ENCODE results near the gene ZFPM1. TPM values are rescaled to one million over a fixed set of nuclear protein-coding genes. Genes with fewer than 3 reads are reported as not detected.

ZFPM1 gene
- total RNA-seq, 1 donor from 2014 or later, result 21.7 TPM

GRCh38 chr16:88585269-88585668 is 132.2 kb downstream of the ZFPM1 start:
- Mint-ChIP-seq H3K36me3 (ENCODE audit: low read depth) (peaks cover 46% of the 10 kb centered on the region), H3K9me3 (no peaks in the 10 kb centered on the region), H3K4me1 (ENCODE audit: low read depth) (peaks cover 29% of the 10 kb centered on the region), H3K4me3 (no peak overlapping the region), H3K27ac (peak overlapping the region; percentile 29), H3K27me3 (ENCODE audit: insufficient read depth) (no peaks in the 10 kb centered on the region)
- DNase-seq (ENCODE audit: low spot score), result no peak
- intact Hi-C loops (cut with micrococcal nuclease), result no loop called here

GRCh38 chr16:88585927-88586581 is 133.0 kb downstream of the ZFPM1 start:
- DNase-seq (ENCODE audit: low spot score), result no peak
- Mint-ChIP-seq H3K9me3 (no peaks in the 10 kb centered on the region), H3K4me3 (no peak overlapping the region), H3K4me1 (ENCODE audit: low read depth) (peaks cover 29% of the 10 kb centered on the region), H3K36me3 (ENCODE audit: low read depth) (peaks cover 43% of the 10 kb centered on the region), H3K27ac (peak overlapping the region; percentile 29), H3K27me3 (ENCODE audit: insufficient read depth) (no peaks in the 10 kb centered on the region)
- intact Hi-C loops (cut with micrococcal nuclease), result no loop called here

Other genes with a start within 250 kb of the ZFPM1 start
- 0.57 and 0.59 TPM in 2 replicates for gene ZNF469, start 70.3 kb upstream of the ZFPM1 start, total RNA-seq
- 115 and 116 TPM in 2 replicates for gene ZC3H18, start 117.1 kb downstream of the ZFPM1 start, total RNA-seq
- gene IL17C, start 185.3 kb downstream of the ZFPM1 start, total RNA-seq, result not detected in 2 replicates
- 218 and 219 TPM in 2 replicates for gene CYBA, start 197.8 kb downstream of the ZFPM1 start, total RNA-seq
- 88.8 and 90.0 TPM in 2 replicates for gene MVD, start 209.8 kb downstream of the ZFPM1 start, total RNA-seq
- gene SNAI3, start 233.2 kb downstream of the ZFPM1 start, total RNA-seq, result 1.8 and 2.4 TPM in 2 replicates

Data from activated T-helper 1 cell treated with anti-CD3 and anti-CD28 coated beads, Interleukin-12 subunit alpha, Interleukin-12 subunit beta, Interleukin-2, Interleukin-4 antibody, amounts not matched to agents 30 ng/mL and 10 ng/mL and 1 ng/mL, durations not matched to agents 14 hours and 24 hours and 36 hours (primary cell).